Stimulated activated CD4-positive, alpha-beta T cell treated with anti-CD3 and anti-CD28 coated beads, Interleukin-4, amount 100 ng/mL, for 4 hours (primary cell): ENCODE data around the gene FFAR1.
"Not testable (repeated sequence)": the region's sequence is repeated elsewhere in the genome, so short reads cannot be mapped to it uniquely, and the experiment has no call there.

Source experiments
- DNase-seq, 2 experiments: peaks; one replicate each; pipeline ENCODE4 v3.0.0-alpha.2; 2020

FFAR1 gene

GRCh38 chr19:35363711-35364425 lies 16.2 kb downstream of the FFAR1 start:
- DNase-seq: no peak

DNA sequence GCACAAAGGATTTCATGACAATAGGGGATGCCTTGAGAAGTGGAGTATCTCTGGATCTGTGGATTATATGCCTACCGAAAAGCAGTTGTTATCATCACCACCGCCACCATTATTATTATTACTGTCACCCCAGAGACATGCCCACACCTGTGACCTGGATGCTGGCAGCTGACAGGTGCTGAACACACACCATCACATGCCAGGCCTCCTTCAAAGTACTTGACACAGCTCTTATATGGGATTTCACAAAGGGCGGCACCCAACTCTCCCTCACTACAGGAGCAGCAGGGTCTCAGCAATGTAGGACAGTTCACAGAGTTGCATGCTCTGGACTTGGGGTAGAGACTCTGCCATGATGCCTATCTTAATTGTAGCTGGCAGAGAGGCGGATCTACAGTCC lies 17.6 kb downstream of the FFAR1 start:
- no peak for DNase-seq

- no peak for DNase-seq
Observed at GRCh38 chr19:35368378-35368777, 20.7 kb downstream of the FFAR1 start.

DNA sequence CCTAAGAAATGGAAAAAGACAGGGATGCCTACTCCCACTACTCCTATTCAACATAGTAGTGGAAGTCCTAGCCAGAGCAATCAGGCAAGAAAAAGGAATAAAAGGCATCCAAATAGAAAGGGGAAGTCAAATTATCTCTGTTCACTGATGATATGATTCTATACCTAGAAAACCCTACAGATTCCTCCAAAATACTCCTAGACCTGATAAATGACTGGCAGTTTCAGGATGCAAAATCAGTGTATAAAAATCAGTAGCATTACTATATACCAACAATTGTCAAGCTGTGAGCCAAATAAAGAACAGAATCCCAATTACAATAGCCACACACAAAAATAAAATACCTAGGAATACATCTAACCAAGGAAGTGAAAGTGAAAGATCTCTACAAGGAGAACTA lies 21.8 kb downstream of the FFAR1 start:
- no peak for DNase-seq

DNA sequence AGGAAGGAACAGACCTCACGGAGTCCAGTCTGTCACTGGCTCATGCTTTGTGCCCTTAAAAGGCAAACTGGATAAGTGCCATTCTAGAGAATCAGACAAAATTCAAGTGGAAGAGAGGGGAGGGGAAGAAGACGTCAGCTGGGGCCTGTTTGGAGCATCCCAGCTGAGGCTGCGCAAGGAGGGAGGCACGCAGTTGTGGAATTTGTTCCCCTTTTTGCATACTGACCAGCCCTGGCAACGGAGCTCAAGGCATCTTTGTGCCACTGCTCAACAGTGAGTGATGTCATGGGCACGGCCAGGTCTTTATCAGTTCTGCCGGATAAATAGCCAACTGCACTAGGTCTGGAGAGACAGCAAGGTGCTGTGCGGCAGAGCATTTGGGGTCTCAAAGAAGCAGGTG lies 23.0 kb downstream of the FFAR1 start, which contains the start of gene GPR42:
Gene GPR42, plus strand, starts transcription at position 347 of the 400 bp plus-strand sequence. CDS start 292 bp downstream, outside the sequence.
- no peak for DNase-seq

GRCh38 chr19:35373492-35373891 lies 25.8 kb downstream of the FFAR1 start:
- DNase-seq: no peak

GRCh38 chr19:35374031-35374430 lies 26.3 kb downstream of the FFAR1 start:
- not testable (repeated sequence) for DNase-seq

GRCh38 chr19:35375505-35376307 lies 28.0 kb downstream of the FFAR1 start:
- no peak for DNase-seq

- no peak for DNase-seq
Observed at GRCh38 chr19:35377656-35378055, 30.0 kb downstream of the FFAR1 start.

DNA sequence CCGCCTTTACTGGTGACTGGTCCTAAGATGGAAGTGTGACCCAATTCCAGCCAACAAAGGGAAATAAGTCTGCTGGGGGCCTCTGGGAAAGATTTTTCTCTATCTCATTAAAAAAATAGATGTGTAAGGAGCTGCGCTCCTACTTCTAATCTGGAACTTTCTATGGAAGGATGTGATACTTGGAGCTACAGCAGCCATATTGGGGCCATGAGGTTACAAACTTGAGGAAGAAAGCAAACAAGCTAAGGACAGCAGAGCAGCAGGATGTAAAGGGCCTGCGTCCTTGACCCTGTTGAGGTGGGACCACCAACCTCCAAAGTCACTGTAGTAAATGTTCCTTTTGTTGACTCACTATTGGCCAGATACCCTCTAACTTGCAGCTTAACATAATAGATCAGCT lies 30.7 kb downstream of the FFAR1 start:
- DNase-seq: no peak

GRCh38 chr19:35379545-35379944 lies 31.8 kb downstream of the FFAR1 start:
- DNase-seq: not testable (repeated sequence)

DNA sequence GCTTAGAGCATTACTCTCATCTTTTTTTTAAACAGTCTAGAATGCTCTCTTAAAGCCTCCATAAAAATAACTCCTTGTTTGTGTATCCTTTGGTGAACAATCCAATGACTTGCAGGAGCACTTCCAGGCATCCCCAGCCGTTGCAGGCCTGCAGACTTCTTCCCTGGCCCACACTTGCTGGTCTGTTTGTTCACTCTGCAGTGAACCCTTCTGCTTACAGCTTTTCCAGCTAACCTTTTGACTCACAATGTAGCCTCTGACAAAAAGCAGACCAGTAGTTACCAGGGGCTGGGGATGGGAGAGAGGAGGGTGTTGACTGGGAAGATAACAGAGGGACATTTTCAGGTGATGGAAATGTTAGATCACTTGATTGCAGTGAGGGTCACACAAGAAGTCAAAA lies 32.3 kb downstream of the FFAR1 start:
- no peak for DNase-seq

- DNase-seq: no peak
Observed at GRCh38 chr19:35380450-35381124, 32.9 kb downstream of the FFAR1 start.

GRCh38 chr19:35381318-35381717 lies 33.6 kb downstream of the FFAR1 start:
- DNase-seq: no peak

DNA sequence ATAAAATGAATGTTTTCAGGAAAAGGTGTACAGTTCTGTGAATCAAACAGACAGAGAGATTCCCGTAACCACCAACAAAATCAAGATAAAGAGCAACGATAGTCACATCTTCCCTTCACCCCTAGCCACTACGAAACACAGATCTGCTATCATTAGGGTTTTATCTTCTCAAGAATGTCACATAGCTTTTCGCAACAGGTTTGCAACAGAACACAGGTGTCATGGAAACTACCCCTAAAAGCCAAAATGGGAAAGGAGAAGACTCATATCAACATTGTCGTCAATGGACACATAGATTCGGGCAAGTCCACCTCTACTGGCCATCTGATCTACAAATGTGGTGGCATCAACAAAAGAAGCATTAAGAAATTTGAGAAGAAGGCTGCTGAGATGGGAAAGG lies 34.2 kb downstream of the FFAR1 start:
- DNase-seq: no peak

- no peak for DNase-seq
Observed at GRCh38 chr19:35383536-35383935, 35.8 kb downstream of the FFAR1 start.

GRCh38 chr19:35388277-35389054 lies 40.8 kb downstream of the FFAR1 start:
- DNase-seq: no peak

GRCh38 chr19:35389192-35389861 lies 41.6 kb downstream of the FFAR1 start:
- DNase-seq: no peak

DNA sequence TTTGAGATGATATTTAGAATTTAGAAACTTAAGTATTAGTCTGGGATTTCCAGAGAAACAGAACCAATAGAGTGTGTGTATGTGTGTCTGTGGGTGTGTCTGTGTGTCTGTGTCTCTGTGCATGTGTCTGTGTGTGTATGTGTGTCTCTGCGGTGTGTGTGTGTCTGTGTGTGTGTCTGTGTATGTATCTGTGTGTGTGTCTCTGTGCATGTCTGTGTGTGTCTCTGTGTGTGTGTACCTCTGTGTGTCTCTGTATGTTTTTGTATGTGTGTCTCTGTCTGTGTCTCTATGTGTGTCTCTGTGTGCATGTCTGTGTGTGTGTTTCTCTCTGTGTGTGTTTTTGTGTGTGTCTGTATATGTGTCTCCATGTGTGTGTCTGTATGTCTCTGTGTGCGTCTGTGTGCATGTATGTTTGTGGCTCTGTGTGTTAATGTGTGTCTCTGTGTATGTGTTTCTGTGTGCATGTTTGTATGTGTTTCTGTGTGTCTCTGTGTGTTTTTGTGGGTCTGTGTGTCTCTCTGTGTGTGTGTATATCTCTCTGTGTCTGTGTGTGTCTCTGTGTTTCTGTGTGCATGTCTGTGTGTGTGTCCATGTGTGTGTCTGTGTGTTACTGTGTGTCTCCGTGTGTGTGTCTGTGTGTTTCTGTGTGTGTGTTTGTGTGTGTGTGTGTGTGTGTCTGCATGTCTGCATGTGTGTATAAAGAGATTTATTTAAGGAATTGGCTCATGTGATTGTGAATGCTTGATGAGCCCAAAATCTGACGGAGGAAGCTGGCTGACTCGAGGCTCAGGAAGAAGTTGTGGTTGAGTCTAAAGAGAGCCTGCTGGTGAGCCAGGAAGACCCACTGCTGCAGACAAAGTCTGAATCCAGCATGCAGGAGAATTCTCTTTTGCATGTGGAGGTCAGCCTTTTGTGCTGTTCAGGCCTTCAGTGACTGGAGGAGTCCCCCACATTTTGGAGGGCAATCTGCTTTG lies 45.3 kb downstream of the FFAR1 start:
- no peak for DNase-seq

- no peak for DNase-seq
Observed at GRCh38 chr19:35395382-35396199, 47.9 kb downstream of the FFAR1 start.
